Activated CD4-positive, CD25-positive, alpha-beta regulatory T cell treated with anti-CD3 and anti-CD28 coated beads, Interleukin-2, amount 50 U/mL, for 16 hours (primary cell): ENCODE data around the gene ELMO1.

Experiments used
- DNase-seq: peaks from one replicate; pipeline ENCODE4 v3.0.0-alpha.2; 2020; ENCODE audit warnings: low read depth, low spot score

The ELMO1 gene

DNA sequence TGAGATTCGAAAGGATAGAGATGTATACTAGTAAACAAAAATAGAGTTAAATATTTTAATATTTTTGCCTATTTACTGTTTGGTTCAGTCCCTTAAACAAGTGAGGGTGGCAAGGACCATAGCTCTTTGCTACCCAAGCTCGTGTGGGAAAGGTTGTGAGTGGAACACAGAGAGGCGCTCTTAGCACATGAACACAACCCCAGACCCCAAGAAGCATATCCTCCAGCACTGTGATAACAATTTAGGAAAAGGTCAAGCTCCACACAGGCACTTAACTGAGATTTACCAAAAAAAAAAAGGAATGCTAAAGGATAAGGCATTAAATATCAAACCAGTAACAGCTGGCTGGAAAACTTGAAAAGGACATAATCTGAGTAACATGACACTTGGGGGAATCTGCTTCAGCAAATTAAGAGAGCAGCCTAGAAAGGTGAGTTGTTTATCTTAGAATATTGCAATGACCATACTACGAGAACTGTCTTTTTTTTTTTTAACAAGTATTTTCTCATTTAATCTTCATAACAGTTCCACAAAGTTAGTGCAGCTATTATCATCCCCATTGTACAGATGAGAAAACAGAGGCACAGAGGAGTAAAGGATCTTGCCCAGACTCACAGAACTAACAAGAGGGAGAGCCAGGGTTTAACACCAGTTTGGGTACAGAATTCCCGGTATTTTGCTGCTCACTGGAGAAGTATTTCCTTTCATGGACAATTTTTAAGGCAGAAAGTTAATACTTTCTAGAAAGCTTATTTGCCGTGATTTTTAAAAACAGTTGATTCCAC, 420.9 kb downstream of the ELMO1 start:
- no peak for DNase-seq

GRCh38 chr7:37027104-37027503, 421.6 kb downstream of the ELMO1 start:
- DNase-seq: no peak

DNA sequence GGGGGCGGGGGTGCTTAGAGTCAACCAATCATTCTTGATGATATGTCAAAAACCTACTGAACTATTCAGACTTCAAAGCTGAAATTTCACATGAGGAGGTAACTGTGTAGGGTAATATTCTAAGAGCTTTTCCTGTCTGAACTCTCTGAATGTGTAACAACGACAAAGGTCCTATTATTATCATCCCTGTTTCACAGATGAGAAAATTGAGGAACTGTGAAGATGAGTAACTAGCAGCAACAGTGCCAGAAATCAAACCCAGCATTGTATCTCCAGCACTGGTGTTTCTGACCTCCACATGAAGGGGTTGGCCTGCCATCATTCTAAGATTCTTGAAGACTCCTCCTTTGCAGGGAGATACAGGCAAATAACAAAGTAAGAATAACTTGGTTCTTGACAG, 429.7 kb downstream of the ELMO1 start:
- DNase-seq: no peak

DNA sequence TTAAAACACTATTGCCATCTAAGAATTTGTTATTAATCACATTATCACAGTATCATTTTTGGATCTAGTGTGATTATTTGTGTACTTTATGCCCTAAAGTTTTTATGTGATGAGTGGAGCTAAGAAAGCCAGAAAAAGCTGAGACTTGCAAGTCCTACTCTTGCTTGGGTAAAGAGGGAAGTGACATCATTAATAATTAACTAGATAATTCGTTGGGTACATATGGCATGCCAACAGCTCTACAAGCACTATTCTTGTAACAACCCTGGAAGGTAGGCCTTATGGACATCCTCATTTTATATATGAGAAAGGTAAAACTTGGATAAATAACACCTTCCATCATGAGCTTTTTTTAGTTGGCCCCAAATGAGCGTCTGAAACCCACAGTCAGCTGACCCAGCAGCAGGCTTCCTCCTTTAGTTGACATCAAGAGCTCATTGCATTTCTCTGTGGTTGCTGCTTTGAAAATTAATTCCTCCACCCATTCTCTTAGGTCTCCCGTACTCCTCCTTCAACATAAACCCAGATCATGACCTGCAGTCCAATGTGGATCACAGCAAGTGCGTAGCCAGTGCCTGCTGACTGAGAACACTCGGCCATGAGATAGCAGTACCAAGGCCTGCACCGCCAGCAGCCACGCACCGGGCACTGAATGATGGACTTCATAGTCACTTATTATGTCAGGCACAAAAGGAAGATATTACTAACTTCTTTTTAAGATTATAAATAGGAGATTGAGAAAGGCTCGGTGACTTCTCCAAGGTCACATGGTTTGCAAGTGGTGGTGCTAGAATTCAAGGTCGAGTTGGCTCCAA, 432.4 kb downstream of the ELMO1 start:
- no peak for DNase-seq

DNA sequence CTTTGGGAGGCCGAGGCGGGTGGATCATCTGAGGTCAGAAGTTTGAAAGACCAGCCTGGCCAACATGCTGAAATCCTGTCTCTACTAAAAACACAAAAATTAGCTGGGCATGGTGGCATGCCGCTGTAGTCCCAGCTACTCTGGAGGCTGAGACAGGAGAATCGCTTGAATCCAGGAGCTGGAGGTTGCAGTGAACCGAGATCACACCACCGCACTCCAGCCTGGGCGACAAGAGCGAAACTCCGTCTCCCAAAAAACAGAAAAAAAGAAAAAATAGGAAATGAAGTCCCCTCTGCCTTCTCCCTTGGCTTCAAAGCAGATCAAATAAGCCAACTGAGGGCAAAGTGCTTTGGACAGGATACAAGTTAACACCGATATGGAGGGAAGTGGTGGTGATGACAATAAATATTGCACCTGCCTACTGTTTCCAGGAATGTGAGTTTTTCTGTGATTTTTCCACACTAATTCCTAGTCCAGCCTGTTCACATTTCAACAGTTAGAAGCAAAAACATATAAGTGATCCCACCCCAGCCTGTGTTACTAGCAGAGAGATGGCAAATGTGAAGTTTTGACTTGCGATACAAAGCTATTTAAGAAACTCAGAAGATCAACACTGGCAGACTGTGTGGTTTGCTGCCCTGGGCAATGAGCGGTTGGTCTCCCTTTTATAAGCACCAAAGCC, 433.2 kb downstream of the ELMO1 start:
- DNase-seq: no peak

DNA sequence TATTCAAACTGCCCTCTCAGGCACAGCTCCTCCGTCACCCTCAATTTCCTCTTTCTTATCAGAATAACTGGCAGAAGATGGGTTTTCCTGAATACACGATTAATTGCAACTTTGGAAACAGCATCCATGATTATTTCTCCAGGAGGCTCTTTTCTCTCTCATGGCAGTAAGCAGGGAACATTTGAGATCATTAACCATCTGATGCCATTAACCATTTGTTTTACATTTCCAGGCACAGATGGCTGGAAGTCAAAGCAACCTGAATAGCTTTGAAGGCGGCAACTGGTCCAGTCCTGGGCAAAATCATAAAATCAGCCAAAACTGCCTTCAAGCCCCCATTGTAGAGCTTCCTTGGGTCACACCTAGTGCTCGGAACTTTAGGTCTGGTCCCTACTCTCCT, 434.9 kb downstream of the ELMO1 start:
- DNase-seq: no peak

GRCh38 chr7:37011151-37011890, 437.3 kb downstream of the ELMO1 start:
- no peak for DNase-seq

DNA sequence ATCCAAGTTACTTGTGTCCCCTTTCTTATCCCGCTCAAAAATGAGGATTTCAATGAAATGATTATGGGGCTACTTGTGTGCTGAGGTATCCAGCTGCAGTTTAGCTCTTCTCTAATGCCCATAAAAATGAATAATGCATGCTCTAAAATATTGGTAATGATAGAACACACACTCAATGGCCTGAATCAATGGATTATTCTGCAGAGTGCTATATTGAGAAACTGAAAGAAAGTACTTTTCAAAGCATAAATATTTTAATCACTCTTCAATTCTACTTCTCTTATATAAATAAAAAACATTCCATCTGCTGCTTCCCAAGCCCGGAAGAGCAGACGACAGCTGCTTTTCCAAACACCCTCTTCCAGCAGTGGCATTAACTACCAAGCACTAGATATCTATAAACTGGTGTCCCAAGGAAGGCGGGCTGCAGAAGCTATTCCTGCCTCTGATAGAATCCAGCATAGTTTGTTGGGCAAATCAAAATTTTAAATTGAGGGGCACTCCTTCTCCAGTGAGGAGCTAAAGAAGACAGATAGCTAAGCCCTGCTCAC, 439.5 kb downstream of the ELMO1 start:
- DNase-seq: no peak

DNA sequence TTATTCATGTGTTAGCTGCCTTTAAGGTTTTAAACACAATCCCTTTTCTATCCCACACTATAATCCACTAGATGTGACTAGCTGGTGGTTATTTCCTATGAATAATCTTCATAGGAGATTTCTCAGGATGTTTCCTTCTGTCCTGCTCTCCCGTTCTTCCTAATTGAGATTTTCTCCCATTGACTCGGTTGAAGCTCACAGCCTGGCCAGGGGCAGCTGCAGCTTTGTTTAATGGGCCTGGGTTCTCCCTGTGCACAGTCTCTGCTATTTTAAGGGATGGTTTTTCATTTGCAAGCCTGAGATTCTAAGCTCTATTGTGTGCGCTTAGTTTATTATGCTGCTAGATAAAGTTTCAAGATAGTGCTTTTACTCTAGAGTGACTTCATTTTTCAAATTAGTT, 441.0 kb downstream of the ELMO1 start:
- no peak for DNase-seq

DNA sequence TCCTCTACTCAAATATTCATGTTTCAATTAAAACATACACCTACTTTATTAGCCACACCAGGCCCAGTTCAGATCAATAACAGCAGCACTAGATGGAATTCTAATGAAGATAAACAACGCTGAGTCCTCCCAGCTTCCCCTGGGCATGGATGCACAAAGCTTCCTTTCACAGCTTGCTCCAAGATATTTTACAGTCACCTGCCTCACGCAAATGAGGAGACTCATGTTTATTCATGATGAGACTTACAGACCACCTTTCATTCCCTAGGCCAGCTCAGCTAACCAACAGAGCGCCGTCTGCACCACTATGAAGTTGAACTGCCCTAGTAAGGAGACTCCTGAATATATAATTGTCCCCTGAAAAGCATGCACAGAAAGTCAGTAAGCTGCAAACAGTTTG, 441.4 kb downstream of the ELMO1 start:
- no peak for DNase-seq

- no peak for DNase-seq
Observed at GRCh38 chr7:37006764-37007163, 441.9 kb downstream of the ELMO1 start.

DNA sequence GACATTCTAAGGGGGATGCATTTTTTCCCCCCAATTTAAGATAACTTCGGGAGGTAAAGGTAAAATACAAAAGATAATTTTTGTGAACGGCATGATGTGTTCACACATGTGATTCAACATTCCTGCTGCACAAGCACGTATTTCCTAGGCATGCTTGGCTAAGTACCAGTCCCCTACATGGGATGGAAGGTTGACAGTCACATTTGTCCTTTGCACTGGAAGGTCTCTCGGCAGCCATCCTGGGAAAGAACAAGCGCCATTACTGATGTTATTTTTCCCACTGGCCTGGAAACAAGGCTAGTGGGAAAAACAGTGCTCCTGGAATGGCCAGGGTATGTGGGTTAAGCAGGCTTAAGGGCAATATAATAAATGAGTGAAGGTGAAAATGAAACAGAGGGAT, 448.2 kb downstream of the ELMO1 start:
- no peak for DNase-seq

DNA sequence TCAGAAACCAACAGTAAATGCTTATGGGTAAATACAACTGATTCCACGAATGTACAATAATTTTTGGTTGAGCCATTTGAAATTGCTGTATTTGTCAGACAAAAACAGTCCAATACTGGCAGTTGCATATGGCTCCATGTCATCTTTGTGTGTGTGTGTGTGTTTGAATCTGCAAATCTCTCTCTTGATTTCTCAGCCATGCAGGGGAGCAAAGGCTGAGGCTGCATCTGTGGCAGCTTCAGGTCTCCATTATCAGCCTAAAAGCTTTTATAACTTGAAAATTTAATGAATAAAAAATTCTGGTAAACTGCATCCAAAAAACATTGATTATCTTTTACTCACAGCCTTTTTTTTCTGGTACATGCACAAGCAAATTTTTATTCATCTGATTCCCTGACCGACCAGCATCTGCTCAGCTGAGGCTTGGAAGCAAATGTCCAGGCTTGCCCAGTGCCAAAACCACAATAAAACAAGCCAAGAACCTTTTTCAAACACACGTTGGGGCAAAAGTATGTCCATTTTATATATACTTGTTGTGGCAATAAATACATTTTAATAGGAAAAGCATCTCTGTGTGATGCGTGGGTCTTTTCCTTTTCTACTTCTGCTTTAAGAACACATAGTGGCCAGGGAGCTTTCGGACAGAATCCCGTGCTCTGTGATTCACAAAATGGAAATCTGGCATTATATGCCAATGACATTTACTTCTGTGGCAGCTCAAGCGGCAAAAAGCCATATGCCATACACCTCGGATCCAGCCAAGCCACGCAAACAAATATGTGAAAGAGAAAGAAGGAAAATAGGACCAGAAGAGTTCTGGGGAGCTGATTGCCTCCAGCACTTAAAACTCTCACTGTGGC, 448.8 kb downstream of the ELMO1 start:
- no peak for DNase-seq

DNA sequence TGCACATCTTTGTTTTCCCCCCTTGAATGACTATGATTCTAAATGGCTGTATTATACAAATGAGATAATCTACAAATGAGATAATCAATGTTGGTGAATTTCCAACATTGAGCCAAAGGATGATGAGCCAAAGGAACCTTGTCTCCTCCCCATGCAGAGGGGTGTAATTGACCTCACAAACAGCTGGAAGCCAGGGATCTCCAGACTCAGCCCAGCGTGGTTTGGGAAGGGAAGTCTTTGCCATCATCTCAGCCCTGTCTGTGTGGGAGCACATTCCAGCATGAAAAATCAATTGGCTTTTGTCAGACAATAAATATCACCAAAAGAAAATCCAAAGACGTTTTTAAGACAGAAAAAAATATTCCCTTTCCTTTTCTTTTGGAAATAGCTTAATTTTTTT, 452.9 kb downstream of the ELMO1 start:
- DNase-seq: no peak

DNA sequence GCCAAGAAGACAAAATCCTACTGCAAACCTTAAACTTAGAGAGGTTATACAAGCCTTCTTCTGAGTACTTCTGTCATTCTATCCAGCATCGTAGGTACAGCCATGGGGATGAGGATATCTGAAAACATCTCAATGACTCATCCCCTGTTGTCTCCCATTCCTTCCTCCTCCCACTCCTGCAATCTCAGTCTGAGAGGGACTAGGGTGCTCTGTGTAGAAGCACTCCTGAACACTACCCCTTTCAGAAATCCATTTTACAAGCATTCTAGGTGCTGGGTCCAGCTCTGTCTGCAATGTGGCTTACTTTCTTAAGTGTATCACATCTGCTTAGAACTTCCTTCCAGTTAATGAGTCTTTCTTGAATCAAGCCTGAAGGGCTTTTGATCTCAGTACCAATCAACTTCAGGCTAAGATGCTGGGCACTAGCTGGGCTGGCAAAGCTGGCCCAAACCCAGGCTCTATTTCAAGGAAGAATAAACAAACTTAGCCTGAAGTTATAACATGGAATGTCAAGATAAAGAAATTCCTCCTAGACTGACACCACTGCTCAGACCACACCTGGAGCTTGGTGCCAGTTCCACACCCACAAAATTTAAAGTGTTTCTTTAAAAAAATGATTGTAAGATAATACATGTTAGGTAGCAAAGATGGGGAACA, 454.1 kb downstream of the ELMO1 start:
- no peak for DNase-seq

DNA sequence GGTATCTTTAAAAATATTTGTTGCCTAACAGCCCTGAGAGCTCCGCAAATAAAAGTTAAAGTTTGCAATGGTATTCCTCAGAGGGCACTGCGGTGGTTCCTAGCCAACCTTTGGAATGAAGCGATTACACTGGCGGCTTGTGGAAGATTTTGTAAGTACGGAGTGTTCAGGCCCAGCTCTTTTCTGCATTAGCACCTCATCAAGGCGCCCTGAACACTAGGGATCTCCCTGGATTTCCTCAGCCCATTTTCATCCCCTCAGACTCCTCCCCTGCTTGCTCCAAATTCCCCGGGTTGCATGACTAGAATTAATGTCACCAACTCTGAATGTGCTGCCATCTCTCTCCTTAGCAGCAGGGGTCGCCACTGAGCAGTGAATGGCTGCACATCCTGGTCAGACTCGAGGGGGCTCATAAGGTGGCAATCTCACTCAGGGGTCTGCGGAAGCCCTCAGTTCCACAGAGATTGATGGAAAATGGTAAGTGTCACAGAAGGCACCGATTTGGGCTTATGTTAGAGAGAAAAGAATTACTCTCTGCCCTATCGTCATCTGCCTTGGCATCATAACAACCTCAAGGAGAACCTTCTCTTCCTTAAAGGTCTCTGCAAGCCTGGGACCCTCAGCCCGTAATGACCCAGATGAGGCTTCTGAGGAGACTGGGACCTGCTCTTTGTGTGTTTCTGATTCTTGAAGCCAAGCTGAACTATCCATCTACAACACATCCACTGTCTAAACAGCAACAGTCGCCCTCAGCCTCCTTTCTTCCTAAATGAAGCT, 461.5 kb downstream of the ELMO1 start:
- peak; percentile 20 for DNase-seq

GRCh38 chr7:36986511-36986933, 462.1 kb downstream of the ELMO1 start:
- no peak for DNase-seq

DNA sequence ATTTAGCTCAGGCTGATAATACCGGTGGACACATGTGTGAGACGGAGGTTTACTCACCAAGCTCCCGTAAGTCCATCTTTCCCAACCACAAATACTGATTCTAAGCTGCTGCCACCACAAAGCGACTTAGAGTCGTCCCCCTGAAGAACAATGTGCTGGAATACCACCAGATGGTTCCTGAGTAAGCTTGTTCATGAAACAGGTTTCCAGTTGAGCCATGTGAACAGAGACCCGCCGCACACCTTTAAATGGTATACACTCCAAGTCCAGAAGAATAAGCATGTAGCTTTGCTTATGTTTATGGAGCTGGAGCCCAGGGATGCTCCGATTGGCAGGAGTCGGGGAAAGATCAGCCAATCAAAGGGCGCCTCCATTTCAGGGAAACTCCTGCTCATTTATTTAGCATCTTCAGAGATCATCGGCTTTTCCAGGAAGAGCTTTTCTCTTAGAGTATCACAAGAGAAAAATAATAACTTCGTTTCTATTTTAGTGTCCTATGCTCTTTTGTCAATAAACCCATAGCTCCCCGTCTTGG, 462.7 kb downstream of the ELMO1 start:
- DNase-seq: no peak

DNA sequence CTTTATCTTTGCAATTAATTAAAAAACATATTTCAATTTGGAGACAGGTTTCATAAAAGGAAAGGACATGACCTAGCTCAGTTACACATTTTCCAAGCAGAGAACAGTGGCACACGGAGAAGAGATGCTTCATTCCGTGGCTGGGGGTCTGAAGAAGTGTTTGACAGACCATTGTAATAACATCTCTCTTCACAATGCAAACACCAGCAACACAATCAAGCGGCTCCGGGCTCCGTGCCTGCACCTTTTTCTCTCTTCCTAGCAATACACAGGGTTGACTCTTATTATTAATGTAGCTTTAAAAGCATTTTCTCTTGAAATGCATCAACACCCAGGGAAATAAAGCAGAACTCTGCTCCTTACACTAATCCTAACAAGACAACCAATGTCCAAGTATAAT, 463.3 kb downstream of the ELMO1 start:
- DNase-seq: no peak
